ENCODE results near the gene TRPC4AP. TPM values are rescaled to one million over a fixed set of nuclear protein-coding genes. Genes with fewer than 3 reads are reported as not detected.

The TRPC4AP gene
- total RNA-seq, 1 experiment from 2014 or later: 25.7 TPM

DNA sequence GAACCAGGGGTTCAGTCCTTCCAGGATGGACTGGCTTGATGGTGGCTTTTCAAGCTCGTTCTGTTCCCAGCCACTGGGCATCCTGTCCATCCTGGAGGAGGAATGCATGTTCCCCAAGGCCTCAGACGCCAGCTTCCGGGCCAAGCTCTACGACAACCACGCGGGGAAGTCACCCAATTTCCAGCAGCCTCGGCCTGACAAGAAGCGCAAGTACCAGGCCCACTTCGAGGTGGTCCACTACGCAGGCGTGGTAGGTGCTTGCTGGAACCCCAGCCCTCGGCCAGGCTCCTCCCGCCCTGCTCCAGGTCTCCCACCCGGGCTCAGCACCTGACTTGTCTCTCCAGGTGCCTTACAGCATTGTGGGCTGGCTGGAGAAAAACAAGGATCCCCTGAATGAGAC is 102.9 kb downstream of the TRPC4AP start:
- DNase-seq (ENCODE audit: low read depth): no peak

DNA sequence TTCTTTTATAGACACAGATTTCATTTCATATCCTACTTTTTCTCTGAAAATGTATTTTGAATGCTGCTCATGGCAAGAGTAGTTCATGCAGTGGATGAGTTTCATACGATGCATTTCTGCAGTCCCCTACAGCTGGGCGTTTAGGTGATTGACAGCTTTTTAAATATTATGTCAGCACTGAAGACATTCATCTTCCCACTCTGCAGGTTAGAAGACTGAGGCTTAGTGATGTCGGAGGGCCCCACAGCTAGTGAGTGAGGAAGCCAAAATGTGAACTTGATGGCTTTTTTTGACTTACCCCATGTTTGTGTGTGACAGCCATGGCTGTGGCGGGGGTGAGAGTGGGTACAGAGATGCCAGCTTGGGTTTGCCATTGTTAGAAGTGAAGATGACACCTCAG is 103.5 kb downstream of the TRPC4AP start:
- DNase-seq (ENCODE audit: low read depth): no peak

DNA sequence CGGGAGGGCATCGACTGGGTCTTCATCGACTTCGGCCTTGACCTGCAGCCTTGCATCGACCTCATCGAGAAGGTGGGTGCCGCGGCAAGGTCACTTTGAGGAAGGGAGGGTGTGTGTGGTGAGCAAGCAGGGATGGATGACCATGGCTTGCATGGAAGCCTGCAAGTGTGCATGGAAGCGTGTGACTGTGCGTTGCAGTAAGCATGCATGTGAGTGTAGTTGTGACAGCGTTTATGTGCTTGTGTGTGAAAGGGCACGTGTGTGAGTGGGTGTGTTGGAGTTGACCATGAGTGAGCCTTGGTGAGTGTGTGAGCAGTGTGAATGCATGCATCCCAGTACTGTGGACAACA is 104.4 kb downstream of the TRPC4AP start:
- no peak for DNase-seq (ENCODE audit: low read depth)

DNA sequence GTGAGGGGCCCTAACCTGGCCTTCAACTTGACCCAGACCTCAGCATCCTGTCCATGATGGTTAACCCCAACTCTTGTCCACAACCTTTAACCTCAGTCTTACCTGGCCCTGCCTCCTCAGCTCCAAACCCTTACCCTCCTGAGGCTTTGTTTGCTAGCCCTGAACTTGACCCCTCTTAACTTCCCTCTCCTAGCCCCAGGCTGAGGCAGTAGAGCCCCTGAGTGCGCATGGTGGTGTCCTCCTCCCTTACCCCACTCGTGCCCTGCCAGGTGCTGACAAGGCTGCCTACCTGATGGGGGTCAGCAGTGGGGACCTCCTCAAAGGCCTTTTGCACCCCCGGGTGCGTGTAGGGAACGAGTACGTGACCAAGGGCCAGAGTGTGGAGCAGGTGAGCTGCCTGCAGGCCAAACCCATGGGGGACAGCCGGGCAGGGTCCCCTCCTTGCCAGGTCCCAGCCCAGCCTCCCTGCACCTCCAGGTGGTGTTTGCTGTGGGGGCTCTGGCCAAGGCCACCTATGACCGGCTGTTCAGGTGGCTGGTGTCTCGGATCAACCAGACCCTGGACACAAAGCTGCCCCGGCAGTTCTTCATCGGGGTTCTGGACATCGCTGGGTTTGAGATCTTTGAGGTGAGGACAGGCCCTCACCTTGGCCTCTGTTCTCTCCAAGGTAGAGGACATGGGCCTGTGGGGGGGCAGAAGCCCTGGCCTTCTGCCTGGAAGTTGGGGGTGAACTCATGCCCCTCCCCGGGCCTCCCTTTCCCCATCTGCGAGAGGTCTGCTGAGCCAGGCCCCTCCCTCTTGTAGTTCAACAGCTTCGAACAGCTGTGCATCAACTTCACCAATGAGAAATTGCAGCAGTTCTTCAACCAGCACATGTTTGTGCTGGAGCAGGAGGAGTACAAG is 105.1 kb downstream of the TRPC4AP start:
- no peak for DNase-seq (ENCODE audit: low read depth)

DNA sequence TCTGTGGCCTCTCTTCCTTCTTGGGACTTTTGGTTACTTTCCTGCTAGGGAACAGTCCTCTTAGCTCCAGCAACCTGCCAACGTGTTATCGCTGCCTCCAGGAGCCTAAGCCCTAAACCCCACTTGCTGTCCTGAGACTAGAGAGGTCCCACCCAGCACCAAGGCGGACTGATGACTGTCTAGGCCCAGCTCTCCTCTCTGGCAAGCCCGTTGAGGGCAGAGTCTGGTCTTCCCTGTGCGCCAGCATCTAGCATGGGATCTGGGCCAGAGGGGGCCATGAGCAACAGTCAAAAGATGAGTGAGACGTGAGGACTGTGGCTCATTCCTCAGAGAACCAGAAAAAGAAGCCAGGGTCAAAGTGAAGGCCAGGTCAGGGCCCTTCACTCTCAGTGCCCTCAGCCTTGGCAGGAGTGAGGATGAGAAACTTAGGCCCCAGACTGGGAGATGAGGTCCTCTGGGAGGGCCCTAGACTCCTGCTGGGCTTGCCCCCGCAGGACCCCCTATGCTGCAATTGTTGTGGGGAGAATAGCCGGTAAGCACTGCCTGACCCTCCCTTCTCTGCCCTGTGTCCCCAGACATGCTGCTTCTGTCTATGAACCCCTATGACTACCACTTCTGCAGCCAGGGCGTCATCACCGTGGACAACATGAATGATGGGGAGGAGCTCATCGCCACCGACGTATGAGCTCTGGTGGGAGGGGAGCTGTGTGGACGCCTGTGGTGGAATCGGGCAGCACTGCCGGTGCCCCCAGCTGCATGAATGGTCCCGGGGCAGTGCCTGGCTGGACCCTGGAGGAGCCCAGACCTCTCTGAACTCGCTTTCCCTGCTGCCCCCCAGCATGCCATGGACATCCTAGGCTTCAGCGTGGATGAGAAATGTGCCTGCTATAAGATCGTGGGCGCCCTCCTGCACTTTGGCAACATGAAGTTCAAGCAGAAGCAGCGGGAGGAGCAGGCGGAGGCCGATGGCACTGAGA is 106.0 kb downstream of the TRPC4AP start:
- no peak for DNase-seq (ENCODE audit: low read depth)

DNA sequence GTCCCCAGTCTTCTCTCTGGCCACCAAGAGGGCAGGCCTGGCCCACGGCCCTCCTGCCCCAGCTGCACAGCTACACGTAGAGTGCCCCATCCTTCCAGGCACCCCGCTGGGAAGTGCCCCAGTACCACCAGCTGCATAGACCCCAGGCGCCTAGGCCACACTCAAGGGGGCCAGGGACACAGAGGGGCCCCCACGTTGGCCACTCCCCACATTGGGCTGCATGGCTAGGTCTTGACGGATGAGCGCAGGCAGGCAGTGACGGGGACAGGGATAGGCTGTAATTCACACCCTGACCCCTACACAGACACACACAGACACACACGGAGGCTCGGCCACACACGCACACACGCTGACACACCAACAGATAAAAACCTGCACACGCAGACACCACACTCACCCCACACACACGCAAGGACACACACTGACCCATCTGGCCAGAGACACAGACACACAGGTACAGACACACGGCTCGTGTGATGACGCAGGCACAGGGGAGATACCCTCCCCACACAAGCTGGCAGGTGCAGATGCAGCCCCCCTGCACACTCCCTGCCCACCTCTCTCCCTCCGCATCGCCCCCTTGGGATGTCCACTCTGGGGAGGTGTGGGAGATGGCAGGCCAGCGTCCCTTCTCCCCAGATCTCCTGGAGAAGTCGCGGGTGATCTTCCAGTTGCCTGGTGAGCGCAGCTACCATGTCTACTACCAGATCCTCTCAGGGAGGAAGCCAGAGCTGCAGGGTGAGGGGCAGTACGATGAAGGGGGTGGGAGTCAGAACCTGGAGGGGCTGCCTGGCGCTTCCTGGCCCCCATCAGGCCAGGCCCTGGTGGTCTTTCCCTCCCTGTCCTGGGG is 106.9 kb downstream of the TRPC4AP start:
- DNase-seq (ENCODE audit: low read depth): no peak

DNA sequence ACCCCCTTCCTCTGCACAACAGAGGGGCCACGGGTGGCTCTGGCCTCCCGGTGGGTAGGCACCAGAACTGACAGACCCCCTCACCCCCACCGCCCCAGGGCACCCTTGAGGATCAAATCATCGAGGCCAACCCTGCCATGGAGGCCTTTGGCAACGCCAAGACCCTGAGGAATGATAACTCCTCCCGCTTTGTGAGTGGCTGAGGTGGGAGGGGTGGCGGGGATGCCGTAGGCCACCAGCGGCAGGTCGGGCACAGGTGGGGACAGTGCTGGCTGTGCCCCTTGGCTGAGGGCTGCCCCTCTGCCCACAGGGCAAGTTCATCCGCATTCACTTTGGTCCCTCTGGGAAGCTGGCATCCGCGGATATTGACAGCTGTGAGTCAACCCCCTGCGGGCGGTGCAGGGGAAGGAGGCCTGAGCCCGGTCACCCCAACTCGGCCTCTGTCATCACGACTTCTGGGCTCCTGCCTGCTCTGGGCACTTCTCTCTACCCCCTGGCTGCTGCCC is 107.8 kb downstream of the TRPC4AP start:
- no peak for DNase-seq (ENCODE audit: low read depth)

DNA sequence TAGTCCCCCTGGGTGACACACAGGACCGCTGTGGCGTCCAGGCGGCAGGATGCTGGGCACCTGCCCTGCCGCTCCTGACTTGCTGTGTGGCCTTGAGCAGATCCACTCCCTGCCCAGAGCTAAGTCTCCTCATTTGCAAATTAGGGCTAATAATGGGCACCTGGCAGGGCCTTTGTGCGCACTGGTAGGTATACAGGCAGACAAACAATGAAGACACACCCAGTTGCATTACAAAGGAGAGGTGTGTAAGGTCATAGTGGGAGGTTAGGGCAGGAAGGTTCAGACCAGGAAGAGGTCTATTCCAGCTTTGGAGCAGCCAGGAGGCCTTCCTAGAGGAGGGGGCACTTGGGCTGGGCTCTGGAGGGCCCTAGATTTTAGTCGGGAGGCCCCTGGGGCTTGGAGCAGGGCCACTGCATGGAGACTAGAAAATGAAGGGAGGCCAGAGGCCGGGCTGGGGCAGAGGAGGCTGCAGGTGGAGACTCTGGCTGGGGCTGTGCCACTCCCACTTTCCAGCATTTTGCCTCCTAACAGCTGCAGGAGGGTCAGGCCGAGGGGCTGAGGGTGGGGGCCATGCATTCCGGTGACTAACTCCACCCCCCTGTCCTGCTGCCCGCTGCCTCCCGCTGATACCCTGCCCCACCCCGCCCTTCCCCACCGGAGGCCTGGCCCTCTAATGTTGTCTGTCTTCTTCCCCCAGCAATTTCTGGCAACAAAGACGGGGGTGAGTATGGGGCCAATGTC is 108.4 kb downstream of the TRPC4AP start:
- DNase-seq (ENCODE audit: low read depth): no peak

DNA sequence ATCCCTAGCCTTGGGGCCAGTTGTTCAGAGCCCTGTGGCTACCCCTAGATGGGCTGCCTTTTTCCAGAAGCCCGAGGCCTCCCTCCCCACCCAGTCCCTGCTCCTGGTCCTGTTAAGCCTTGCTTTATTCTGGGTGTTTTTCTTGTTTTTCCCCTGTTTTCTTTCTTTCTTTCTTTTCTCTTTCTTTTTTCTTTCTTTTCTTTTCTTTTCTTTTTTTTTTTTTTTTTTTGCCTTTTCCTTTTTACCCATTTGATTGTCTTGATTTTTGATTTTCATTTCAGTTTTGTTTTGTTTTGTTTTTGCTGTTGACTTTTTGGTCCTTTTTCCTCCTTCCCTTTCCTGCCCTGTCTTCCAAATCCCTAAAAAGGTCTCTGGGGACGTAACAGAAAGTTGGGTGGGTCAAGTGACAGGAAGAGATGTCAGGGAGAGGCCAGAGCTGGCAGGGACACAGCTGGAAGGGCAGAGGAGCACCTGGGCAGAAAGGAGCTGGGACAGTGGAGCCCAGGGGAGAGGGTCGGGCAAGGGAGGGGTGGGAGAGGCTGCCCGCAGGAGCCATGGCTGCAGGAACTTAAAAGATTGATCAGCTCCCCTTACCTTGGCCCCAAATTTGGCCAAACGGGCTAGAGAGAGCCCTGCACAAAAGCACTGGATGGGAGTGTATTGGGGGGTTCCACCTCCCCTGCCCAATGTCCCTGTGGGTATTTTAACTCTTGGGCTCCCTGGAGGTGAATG is 109.4 kb downstream of the TRPC4AP start:
- DNase-seq (ENCODE audit: low read depth): no peak

DNA sequence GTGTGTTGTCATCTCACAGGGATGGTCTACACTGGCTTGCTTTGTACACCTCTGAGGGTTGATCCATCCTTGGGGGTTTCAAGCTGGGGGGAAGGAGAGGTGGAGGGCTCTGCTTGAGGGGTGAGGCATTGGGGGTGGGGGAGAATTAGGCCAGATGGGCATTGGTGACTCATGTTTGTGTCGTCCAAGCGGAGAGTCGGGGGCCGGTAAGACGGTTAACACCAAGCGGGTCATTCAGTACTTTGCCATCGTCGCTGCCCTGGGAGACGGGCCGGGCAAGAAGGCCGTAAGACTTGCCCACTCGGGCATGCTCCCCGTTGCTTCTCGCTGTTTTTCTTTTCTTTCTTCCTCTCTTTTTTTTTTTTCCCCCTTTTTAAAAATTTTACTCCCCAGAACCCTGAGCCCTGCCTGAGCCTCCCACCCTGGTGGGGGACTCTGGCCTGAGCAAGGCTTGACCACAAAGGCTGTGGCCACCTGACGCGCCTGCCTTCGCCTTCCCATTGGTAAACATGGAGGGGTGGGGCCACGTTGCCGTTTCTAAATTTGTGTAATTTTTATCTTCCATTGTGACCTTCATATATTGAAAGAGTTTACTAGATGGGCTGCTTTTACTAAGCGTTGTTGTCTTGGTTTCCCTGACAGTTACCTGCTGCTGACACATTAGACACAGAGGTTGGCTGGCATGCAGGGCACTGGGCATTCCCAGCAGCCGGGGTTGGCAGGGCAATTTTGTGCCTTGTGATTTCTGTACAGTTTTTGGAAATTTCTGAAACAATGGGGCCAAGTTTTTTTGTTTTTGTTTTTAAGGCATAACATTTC is 110.1 kb downstream of the TRPC4AP start:
- DNase-seq (ENCODE audit: low read depth): no peak

DNA sequence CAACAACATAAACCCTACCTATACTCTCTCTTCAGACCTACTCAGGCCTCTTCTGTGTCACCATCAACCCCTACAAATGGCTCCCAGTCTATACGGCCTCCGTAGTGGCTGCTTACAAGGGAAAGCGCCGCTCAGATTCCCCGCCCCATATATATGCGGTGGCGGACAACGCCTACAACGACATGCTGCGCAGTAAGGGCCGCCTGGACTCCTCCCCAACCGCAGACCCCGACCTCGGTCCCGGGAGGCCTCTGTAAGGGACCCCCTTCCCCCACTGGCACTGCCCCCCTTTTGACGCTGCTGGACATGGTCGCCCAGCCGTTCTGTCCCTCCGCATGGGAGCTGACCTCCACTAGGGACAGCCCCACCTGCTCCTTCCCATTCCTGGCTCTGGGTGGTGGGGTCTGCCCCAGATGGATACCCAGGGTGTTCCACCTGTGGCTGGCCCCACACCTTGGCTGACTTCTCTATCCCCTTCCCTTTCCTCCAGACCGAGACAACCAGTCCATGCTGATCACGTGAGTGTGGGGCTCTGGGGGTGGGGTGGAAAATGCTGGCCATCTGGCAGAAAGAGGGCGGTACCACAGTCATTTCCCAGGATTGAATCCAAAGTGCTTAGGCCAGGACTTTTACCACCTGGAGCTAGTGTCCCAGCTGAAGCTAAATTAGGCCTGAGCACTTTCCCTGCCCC is 111.9 kb downstream of the TRPC4AP start:
- DNase-seq (ENCODE audit: low read depth): no peak

DNA sequence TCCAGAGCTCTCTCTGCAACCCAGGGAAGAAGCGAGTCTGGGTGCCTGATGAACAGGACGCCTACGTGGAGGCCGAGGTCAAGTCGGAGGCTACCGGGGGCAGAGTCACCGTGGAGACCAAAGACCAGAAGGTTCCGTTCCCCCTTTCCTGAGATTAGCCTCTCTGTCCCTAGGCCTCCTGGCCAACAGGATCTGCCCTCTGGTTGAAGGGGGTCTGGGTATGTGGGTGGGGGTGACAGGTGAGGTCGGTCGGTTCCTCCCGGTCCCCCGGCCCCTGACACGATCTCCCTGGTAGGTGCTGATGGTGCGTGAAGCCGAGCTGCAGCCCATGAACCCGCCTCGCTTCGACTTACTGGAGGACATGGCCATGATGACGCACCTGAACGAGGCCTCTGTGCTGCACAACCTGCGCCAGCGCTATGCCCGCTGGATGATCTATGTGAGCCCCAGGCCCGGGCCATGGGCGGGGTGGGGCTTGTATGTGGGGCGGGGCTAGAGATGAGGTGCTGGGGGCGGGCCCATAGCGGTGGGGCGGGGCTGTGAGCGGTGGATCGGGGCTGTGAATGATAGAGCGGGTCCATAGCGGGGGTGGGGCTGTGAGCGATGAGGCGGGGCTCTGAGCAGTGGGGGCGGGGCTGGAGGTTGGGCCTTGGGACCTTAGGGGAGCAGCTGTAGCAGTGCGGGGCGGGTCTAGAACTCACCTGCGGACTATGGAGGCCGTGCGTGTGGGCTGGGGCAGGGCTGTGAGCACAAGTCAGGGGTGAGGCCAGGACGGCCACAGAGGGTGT is 113.0 kb downstream of the TRPC4AP start:
- no peak for DNase-seq (ENCODE audit: low read depth)

DNA sequence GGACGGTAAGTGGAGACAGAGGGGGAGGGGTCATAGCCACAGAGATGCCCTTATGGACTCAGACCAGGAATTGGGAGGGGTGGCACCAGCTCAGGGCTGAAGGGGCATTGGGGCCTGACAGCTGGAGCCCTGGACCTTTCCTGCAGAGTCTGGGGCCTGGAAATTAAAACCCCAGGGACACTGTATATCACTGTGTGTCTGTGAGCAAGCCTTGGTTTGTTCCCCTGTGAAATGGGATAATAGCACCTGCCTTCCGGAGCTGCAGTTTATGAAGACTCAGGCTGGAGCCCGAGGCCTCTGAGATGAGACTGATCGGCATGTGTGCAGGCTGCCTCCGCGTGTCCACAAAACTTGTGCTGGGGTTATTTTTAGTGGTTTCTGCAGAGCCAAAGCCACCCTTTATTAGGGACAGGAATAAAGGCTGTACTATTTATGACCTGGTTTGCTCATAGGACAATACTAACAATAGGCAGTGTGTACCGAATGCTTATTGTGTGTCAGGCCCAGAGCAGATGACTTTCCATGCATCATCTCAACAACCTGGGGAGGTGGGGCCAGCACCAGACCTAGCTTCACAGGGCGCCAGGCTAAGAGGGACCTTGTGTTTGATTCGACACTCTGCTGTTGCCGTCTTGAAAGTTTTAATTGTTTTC is 114.4 kb downstream of the TRPC4AP start:
- no peak for DNase-seq (ENCODE audit: low read depth)

DNA sequence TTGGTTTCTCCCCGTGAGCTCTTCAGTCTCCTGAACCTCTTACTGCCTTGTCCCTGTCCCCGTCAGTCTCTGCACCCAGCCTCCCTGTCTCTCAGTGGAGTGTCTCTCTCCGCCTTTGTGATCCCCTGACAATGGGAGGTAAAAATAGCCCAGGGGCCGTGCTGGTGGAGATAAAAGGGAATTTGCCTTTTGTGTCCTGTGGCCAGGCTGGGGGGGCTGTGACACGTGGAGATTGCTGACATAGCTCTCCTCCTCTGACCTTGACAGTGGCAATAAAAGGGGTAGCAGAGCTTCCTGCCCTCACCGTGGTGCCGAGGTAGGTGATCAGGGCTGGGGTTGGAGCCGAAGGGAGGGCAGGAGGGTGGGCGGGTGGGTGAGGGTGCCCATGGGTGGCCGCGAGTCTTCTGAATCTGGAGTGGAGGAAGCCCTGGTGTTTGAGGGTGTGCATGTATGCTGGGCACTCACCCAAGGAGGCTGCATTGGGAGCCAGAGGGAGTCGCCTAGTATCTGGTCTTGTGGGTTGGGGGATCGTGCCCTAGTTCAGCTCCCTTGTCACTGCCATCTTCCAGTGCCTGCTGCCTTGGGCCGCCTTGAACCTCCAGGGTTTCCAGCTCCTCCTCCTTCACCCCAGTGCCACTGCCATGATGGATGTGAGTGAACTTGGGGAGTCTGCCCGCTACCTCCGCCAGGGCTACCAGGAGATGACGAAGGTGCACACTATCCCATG is 115.1 kb downstream of the TRPC4AP start:
- no peak for DNase-seq (ENCODE audit: low read depth)

DNA sequence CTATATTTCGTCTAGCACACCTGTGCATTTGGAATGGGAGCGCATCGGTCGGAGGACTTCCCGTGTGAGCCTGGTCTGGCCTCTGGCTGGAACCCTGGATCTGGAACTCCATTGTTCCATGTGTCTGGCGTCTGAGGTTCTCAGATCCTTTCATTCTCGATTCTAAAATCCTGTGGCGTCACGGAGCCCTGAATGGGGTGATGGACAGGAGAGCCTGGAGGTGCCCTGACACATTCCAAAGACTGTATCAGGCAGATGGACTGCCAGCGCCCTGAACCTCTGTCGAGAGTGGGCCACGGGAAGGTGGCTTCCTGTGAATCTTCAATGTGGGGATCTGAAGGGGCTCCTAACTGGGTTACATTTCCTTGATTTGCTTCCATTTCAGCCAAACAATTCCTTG is 116.3 kb downstream of the TRPC4AP start:
- DNase-seq (ENCODE audit: low read depth): no peak

DNA sequence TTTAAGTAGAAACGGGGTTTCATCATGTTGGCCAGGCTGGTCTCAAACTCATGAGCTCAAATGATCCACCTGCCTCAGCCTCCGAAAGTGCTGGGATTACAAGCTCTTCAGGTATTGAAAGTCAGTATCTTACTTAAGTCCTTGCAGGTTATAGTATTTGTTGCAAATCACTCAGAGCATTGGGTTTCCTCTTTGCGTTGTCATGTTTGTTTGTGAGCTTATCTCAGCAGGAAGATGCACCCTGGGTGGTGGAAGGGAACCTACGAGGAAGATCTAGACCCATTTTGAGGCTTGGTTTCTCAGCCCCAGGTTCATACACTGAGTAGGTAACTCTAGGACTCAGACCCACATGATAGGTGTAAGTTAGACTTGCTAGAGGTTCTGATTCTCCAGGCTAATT is 118.4 kb downstream of the TRPC4AP start:
- no peak for DNase-seq (ENCODE audit: low read depth)

Data from Daoy (cell line).